Activated CD4-positive, CD25-positive, alpha-beta regulatory T cell (primary cell): Measurements from ENCODE around the gene FBN2.

Source experiments
- DNase-seq, 4 experiments: peaks; one replicate each; lab custom pipeline; 2025; lab: John Stamatoyannopoulos, UW

Gene FBN2

DNA sequence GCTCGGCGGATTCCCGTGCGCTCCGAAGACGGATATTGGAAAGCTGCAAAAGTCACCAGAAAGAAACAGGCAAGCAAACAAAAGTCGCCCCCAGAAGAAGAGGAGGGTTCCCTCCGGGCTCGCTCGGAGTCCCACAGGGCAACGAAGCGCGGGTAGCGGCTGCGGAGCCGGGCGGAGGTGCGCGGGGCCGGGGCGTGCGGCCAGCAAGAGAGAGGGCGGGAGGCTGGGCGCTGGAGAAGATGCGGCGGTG lies at the start of gene FBN2:
Gene FBN2 (minus strand): TSS at position 246 of the 250 bp plus-strand sequence. CDS start 642 bp downstream, outside the sequence.
- DNase-seq, result no peak

DNA sequence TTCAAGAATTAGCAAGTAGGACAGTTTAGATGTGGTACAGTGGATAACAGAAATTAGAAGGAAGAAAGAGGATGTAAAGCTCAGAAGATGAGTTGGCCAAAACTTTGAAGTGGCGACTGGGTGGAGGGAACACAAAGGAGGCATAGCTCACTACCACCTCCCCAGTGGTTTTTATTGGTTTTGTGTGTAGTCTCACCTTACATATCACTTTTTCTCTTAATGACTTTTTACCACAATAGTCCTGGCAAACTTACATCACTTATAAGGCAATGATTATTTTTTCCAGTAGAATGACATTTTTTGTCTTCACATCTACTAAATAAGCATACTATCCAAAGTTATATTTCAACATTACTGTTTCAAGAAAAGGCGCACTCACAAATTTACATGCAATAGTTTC lies 49.2 kb upstream of the FBN2 start:
- no peak for DNase-seq

- no peak for DNase-seq
Measured at GRCh38 chr5:128586848-128587247, 48.8 kb upstream of the FBN2 start.

DNA sequence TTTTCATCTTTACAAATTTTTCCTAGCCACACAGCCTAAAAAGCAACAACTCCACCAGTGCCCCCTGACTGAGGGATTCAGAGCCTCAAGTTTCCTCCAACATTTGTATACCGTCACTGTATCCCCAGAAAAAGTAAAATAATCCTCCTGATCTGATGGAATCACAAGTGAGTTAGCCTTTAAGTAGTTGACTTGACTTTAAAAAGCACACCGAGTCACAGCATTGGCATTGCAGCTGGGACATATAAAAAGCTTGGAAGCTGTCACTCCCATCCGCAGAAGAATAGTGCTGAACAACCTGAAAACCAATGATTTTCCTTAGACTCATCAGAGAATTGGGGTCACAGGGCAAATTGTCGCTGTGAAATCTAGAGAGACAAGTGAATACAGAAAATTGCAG lies 41.6 kb upstream of the FBN2 start:
- no peak for DNase-seq

GRCh38 chr5:128579093-128579492 lies 41.0 kb upstream of the FBN2 start:
- DNase-seq, result no peak

DNA sequence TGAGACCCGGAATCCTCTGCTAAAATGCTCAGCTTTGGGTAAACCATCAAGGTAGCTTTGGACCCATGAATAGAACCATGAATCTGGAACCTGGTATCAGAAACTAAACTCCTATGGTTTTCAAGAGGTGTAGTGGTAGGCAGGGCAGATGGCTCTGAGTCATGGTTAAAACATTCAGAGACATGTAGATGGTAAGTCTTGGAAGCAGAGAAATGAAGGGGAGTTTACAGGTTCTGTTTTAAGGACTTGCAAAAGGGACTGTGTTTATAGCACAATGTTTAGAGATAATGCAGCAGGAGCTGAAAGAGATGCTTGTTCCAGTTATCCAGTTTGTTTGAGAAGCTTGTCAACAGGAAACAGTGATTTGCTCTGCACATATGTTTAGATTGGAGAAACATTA lies 36.0 kb upstream of the FBN2 start:
- DNase-seq, result no peak

DNA sequence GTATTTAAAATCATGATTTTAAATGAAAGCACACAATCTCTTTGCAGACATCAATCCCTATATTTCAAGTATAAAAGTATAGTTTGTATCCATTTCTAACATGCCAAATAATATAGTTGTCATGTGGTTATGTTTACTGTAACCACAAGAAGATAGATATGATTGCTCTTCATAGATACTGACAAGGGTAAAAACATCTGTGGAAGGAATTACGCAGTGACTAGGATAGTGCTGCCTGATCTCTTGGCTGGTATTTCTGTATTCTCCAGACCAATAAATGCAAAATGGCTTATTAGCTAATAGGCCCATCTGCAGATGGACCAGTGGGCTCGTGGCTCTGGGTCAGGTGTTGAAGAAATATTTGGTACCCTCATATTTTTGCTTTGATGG lies 34.9 kb upstream of the FBN2 start:
- DNase-seq, result no peak

GRCh38 chr5:128572051-128572929 lies 34.2 kb upstream of the FBN2 start:
- no peak for DNase-seq

GRCh38 chr5:128566178-128566577 lies 28.1 kb upstream of the FBN2 start:
- no peak for DNase-seq

GRCh38 chr5:128559300-128560297 lies 21.6 kb upstream of the FBN2 start:
- DNase-seq, result no peak

DNA sequence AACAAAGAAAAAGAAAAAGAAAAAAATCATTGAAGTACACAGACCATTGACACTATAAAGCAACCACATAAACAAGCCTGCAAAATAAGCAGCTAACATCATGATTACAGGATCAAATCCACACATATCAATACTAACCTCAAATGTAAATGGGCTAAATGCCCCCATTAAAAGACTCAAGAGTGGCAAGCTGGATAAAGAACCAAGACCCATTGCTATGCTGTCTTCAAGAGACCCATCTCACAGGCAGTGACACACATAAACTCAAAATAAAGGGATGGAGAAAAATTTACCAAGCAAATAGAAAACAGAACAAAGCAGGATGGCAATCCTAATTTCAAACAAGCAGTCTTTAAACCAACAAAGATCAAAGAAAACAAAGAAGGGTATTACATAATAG lies 15.7 kb upstream of the FBN2 start:
- DNase-seq, result no peak

DNA sequence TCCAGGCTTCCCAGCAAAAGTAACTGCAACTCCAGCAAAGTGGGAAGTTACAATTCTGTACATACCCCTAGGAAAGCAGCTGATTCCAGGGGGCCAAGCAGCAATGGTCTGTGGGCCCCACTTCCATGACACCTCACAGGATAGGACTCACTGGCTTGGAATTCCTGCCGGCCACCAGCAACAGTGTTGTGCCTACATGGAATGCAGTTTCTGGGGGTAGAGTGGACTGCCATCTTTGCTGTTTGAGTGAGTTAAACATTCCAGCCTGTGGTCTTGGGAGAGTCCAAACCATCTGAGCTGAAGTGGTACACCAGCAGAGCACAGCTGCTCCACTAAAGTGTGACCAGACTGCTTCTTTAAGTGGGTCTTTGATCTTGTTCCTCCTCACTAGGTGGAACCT lies 13.4 kb upstream of the FBN2 start:
- DNase-seq, result no peak

DNA sequence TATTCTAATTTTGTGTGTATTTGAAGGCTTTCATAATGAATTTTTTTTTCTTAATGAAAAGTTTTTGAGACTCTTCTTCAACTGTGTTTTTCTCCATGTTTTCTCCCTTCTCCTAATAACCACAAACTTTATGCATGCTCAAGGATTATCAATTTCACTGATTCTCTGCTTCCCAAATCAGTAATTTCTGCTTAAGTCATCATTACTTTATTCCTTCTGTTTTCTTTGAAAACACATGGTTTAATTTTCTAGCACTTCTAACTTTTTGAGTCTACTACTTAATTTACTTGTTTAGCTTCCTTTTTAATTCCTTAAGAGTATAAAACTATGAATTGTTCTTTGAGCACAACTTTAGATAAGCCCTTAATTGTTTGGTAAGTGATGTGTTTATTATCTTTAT lies 11.5 kb upstream of the FBN2 start:
- no peak for DNase-seq

GRCh38 chr5:128546658-128547281 lies 8.7 kb upstream of the FBN2 start:
- DNase-seq, result no peak

- DNase-seq, result no peak
Measured at GRCh38 chr5:128541385-128541784, 3.3 kb upstream of the FBN2 start.

GRCh38 chr5:128539038-128539429 lies 989 bp upstream of the FBN2 start:
- DNase-seq, result no peak

DNA sequence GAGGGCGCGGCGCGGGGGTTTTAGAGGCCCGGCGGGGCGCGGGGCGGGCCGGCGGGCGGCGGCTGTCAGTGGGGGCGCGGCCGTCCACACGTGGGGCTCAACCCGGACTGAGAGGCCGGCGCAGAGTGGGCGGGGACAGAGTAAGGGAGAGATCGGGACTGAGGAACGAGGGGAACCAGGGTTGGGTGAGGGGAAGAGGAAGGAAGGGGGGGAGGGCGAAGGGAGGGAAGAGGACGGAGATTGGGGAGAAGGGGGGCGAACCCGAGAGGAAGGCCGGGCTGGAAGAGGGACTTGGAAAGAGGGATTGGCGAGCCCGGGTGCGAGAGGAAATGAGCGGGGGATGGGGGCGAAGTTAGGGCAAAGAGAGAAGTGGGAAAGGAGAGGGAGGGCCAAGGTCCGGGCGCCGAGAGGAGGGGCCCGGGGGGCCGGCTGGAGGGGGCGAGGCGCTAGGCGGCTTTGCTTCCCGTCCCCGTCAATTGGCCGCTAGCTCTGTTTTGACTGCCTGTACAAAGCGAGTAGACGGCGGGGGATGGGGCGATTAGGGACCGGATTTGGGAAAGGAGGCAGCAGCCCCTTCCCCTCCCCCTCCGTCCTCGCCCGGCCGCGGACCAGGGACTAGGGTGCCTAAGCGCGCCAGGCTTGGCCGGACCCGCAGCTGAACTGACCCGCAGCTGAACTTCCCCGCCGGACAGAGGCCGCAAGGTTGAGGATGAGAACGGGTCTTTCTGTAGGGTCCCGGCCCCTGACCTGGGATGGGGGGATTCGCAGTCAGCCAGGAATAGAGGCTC lies 399 bp upstream of the FBN2 start:
- no peak for DNase-seq

- no peak for DNase-seq
Measured at GRCh38 chr5:128537221-128537999, 635 bp downstream of the FBN2 start.

DNA sequence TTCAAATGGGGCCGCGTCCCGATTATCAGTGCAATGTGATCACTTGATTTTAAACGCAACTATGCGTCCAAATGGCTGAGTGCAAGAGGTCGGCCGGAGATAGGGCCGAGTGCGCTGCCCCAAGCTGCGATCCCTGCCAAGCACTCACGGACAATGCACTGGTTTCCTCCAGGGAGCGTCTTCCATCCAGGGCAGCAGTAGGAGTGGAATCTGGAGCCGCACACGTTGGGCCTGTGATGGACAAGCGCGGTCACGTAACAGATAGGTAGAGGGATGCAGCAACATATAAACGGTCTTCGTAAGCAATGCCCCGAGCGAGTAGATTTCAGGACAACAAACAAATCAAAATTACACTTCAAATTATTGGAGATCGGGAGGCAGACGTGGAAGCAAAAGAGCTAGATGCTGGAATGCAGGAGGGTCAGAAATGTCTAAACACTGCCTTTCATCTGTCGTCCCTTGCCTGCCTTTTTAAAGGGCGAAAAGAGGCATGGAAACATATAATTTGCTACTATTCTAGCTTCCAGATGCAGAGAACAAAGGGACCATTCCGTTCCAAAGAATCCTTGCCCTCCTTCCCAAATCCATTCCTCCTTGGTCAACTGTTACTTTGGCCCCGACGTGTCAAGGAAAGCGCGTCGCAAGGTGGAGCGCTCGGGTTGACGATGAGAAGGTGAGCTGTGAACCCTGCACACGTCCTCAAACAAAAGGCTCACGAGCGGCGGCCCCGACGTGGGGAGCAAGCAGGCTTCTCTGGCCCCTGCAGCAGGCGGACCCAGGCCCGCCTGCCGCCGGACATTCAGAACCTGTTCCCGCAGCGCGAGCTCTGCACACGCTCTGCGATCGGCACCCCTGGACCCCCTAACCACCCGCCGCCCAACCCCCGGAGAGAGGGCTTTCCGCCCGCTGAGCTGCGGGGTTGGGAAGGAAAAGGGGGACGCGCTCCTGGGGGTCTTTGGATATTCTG lies 1.5 kb downstream of the FBN2 start:
- DNase-seq, result no peak

DNA sequence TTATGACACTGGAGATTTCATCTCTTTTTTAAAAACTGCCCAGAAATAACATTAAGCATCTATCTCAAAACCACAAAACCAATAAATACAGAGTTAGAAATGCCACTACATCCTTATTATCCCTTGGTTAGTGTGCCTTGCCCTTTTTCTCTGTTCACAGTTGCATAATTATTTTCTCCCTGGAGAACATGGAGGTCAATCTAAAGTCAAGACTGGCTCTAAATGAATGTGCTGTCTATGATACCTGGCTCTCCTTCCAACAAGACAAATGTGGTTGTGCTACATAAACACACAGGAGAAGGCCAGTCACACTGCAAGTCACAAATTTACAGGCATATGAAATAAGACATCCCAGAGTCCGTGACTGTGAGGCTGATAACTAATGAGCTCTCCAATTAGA lies 2.8 kb downstream of the FBN2 start:
- no peak for DNase-seq
